ENCODE measurements around the gene SAG.

- TF ChIP-seq CTCF (IDR thresholded peaks at IDR 0.05) = no peak
- peak in 1 of 4 donors; percentile 17 for TF ChIP-seq POLR2AphosphoS5 (IDR thresholded peaks at IDR 0.05)
Measured at GRCh38 chr2:233354500-233354924, 46.9 kb downstream of the SAG start.
